SU-DHL-6 (cell line): ENCODE results near the gene RHCG.

Experiments
- H2AFZ ChIP-seq: fragments of 200-600 bp; sonication (generic); 2 replicates; pipeline ENCODE4 v1.6.1; 2014; ENCODE audit warnings: low read depth, mild to moderate bottlenecking, moderate library complexity, mixed read lengths, antibody characterized with exemption, low read length; ENCODE audit not compliant: severe bottlenecking
- H3F3A ChIP-seq: fragments of 200-600 bp; shearing (Covaris generic); 2 replicates; pipeline ENCODE4 v1.6.0; 2016; ENCODE audit warnings: antibody characterized with exemption, mild to moderate bottlenecking; ENCODE audit not compliant: insufficient read depth
- H3K27ac ChIP-seq: fragments of 200-600 bp; sonication (generic); 2 replicates; pipeline ENCODE4 v1.5.1; 2016; ENCODE audit warnings: low read depth, mild to moderate bottlenecking, low read length, moderate library complexity, mixed read lengths
- H3K27me3 ChIP-seq: fragments of 200-600 bp; sonication (generic), shearing (Covaris generic); 2 replicates; pipeline ENCODE4 v1.6.0; 2014; ENCODE audit warnings: mild to moderate bottlenecking, low read length
- H3K36me3 ChIP-seq: fragments of 200-600 bp; sonication (generic); 2 replicates; pipeline ENCODE4 v1.6.1; 2014; ENCODE audit warnings: mild to moderate bottlenecking, low read length, mixed read lengths
- H3K4me2 ChIP-seq: fragments of 300-600, 200-600 bp; shearing (Covaris generic), sonication (generic); 2 replicates; pipeline ENCODE4 v1.6.0; 2014; ENCODE audit warnings: low read length, low read depth, mild to moderate bottlenecking; ENCODE audit not compliant: poor library complexity, severe bottlenecking
- H3K4me3 ChIP-seq: fragments of 200-600 bp; sonication (generic); 2 replicates; pipeline ENCODE4 v1.5.1; 2014; ENCODE audit warnings: antibody characterized with exemption, low read length, mild to moderate bottlenecking, mixed read lengths; ENCODE audit not compliant: insufficient read depth, poor library complexity, severe bottlenecking
- H3K79me2 ChIP-seq: fragments of 200-600 bp; sonication (generic); 2 replicates; pipeline ENCODE4 v1.6.1; 2014; ENCODE audit warnings: mild to moderate bottlenecking, low read length, moderate library complexity; ENCODE audit not compliant: insufficient read depth
- H3K9ac ChIP-seq: fragments of 200-600 bp; sonication (generic); 2 replicates; pipeline ENCODE4 v1.7.0; 2014; ENCODE audit warnings: mild to moderate bottlenecking, low read length
- H3K9me2 ChIP-seq: fragments of 200-600 bp; sonication (generic); replicated peaks from 2 replicates; pipeline ENCODE4 v1.6.1; 2014; ENCODE audit warnings: low read length; ENCODE audit not compliant: insufficient read depth
- H3K9me3 ChIP-seq: fragments of 200-600 bp; sonication (generic); 2 replicates; pipeline ENCODE4 v1.6.1; 2014; ENCODE audit warnings: low read length, mixed read lengths; ENCODE audit not compliant: insufficient read depth
- H4K20me1 ChIP-seq: fragments of 200-600 bp; sonication (generic); 2 replicates; pipeline ENCODE4 v1.6.1; 2014; ENCODE audit warnings: low read depth, mild to moderate bottlenecking, antibody characterized with exemption, low read length, moderate library complexity, mixed read lengths
- CTCF ChIP-seq: fragments of 200-600 bp; sonication (generic); IDR thresholded peaks from one replicate; pipeline ENCODE4 v1.5.1; 2017; ENCODE audit warnings: antibody characterized with exemption, mild to moderate bottlenecking, low read length, moderate library complexity; ENCODE audit not compliant: insufficient read depth, poor library complexity, severe bottlenecking
- EZH2phosphoT487 ChIP-seq: fragments of 200-600 bp; sonication (generic), shearing (Covaris generic); conservative IDR thresholded peaks from 2 replicates; pipeline ENCODE4 v1.6.1; 2018; ENCODE audit warnings: mild to moderate bottlenecking, antibody characterized with exemption, low read length, moderate library complexity, mixed read lengths

The RHCG gene

GRCh38 chr15:89457086-89457485 is 39.3 kb downstream of the RHCG start:
- TF ChIP-seq EZH2phosphoT487 (no peak), CTCF (no peak)
- Histone ChIP-seq H3K27me3 (no peaks in the 10 kb centered on the region), H3K9me3 (no peaks in the 10 kb centered on the region), H3F3A (no peaks in the 10 kb centered on the region), H3K36me3 (no peaks in the 10 kb centered on the region), H3K9ac (no peak overlapping the region), H3K9me2 (no peaks in the 10 kb centered on the region), H3K4me3 (no peak overlapping the region), H3K79me2 (no peaks in the 10 kb centered on the region), H3K4me2 (no peak overlapping the region), H3K27ac (no peak overlapping the region), H2AFZ (peak overlapping the region; percentile 21), H4K20me1 (no peaks in the 10 kb centered on the region)

GRCh38 chr15:89455535-89455934 is 40.8 kb downstream of the RHCG start:
- no peaks in the 10 kb centered on the region for H3K36me3 ChIP-seq
- no peaks in the 10 kb centered on the region for H3F3A ChIP-seq
- H3K27ac ChIP-seq: no peak overlapping the region
- no peaks in the 10 kb centered on the region for H3K9me2 ChIP-seq
- no peaks in the 10 kb centered on the region for H3K27me3 ChIP-seq
- H2AFZ ChIP-seq: no peak overlapping the region
- H3K79me2 ChIP-seq: no peaks in the 10 kb centered on the region
- no peak overlapping the region for H3K4me2 ChIP-seq
- H3K4me3 ChIP-seq: no peak overlapping the region
- TF ChIP-seq EZH2phosphoT487 (no peak), CTCF (no peak)
- H3K9me3 ChIP-seq: no peaks in the 10 kb centered on the region
- H4K20me1 ChIP-seq: no peaks in the 10 kb centered on the region
- no peak overlapping the region for H3K9ac ChIP-seq

GRCh38 chr15:89452330-89452836 is 44.0 kb downstream of the RHCG start:
- no peaks in the 10 kb centered on the region for H3K9me2 ChIP-seq
- H3K4me2 ChIP-seq: no peak overlapping the region
- no peaks in the 10 kb centered on the region for H4K20me1 ChIP-seq
- no peak overlapping the region for H3K9ac ChIP-seq
- H3K4me3 ChIP-seq: no peak overlapping the region
- H3K27ac ChIP-seq: no peak overlapping the region
- TF ChIP-seq CTCF: no peak
- H3K36me3 ChIP-seq: no peaks in the 10 kb centered on the region
- H3K9me3 ChIP-seq: no peaks in the 10 kb centered on the region
- no peaks in the 10 kb centered on the region for H3K27me3 ChIP-seq
- no peaks in the 10 kb centered on the region for H3K79me2 ChIP-seq
- H2AFZ ChIP-seq: no peak overlapping the region
- H3F3A ChIP-seq: no peaks in the 10 kb centered on the region

- no peak overlapping the region for H3K4me2 ChIP-seq
- H3K9me3 ChIP-seq: no peaks in the 10 kb centered on the region
- H3K27ac ChIP-seq: no peak overlapping the region
- TF ChIP-seq EZH2phosphoT487 (no peak), CTCF (no peak)
- H3K9me2 ChIP-seq: no peaks in the 10 kb centered on the region
- no peak overlapping the region for H3K9ac ChIP-seq
- H3F3A ChIP-seq: no peaks in the 10 kb centered on the region
- H3K36me3 ChIP-seq: no peaks in the 10 kb centered on the region
- H3K27me3 ChIP-seq: no peaks in the 10 kb centered on the region
- H2AFZ ChIP-seq: no peak overlapping the region
- H3K4me3 ChIP-seq: no peak overlapping the region
- no peaks in the 10 kb centered on the region for H4K20me1 ChIP-seq
- no peaks in the 10 kb centered on the region for H3K79me2 ChIP-seq
These were observed 44.5 kb downstream of the RHCG start for GRCh38 chr15:89451846-89452245.
